ENCODE data around the gene SMG6. TPM values are rescaled to one million over a fixed set of nuclear protein-coding genes. Genes with fewer than 3 reads are reported as not detected.

SMG6 gene
- polyA plus RNA-seq, 1 of the 3 experiments (the other 2 are of a cell fraction): 15.7 TPM

- H3K9ac ChIP-seq: no peak overlapping the region
- H3K27me3 ChIP-seq (ENCODE audit: insufficient read depth): no peaks in the 10 kb centered on the region
- H3K4me1 ChIP-seq (ENCODE audit: control insufficient read depth in 1 of 2, insufficient read depth in 2 of 2, low read depth in 1 of 2, low read length in 1 of 2): peaks cover 5 to 11% of the 10 kb centered on the region in 2 experiments; a peak in 2 of 4 replicates
- no peak overlapping the region for H3K27ac ChIP-seq (ENCODE audit: low read depth in 2 of 2, low read length in 1 of 2)
- no peak overlapping the region for H2AFZ ChIP-seq (ENCODE audit: low read depth)
- TF ChIP-seq RFX5 (IDR thresholded peaks at IDR 0.05; ENCODE audit: low read length) (no peak), NFIC (IDR thresholded peaks at IDR 0.05; ENCODE audit: borderline replicate concordance) (no peak), MAX (IDR thresholded peaks at IDR 0.05; ENCODE audit: low read depth) (no peak), ELF1 (IDR thresholded peaks at IDR 0.05) (no peak)
- peaks cover 10% of the 10 kb centered on the region for H3F3A ChIP-seq (replicated peaks; ENCODE audit: insufficient read depth)
- H3K9me3 ChIP-seq: no peaks in the 10 kb centered on the region
- H3K36me3 ChIP-seq (replicated peaks in 1 of 2; ENCODE audit: control insufficient read depth in 1 of 2, insufficient read depth in 2 of 2, low read length in 1 of 2): peaks cover 9 to 29% of the 10 kb centered on the region in 2 experiments
- H3K4me2 ChIP-seq: no peak overlapping the region
- no peaks in the 10 kb centered on the region for H3K9me2 ChIP-seq
- peaks cover 42% of the 10 kb centered on the region; the same call in 1 of the 2 replicates for H3K79me2 ChIP-seq (ENCODE audit: insufficient read depth)
- 61% methylated on average over 4 of the region's 5 CpGs for WGBS (ENCODE audit: low lambda C conversion rate)
- CTCF ChIA-PET: no interaction called here
- H4K20me1 ChIP-seq (ENCODE audit: insufficient read depth): peaks cover 20% of the 10 kb centered on the region
- POLR2A ChIA-PET: no interaction called here
- no peak for DNase-seq
- no peak overlapping the region for H3K4me3 ChIP-seq (ENCODE audit: low read depth in 2 of 2, low read length in 1 of 2)
Measured at GRCh38 chr17:2343421-2343820, 39.8 kb upstream of the SMG6 start.

GRCh38 chr17:2338315-2338657, 34.7 kb upstream of the SMG6 start:
- peak overlapping the region; percentile 93 for H3K4me2 ChIP-seq
- H3K4me3 ChIP-seq (ENCODE audit: low read depth in 2 of 2, low read length in 1 of 2): peak overlapping the region; percentile 98 to 99
- H3K27ac ChIP-seq (ENCODE audit: low read depth in 2 of 2, low read length in 1 of 2): peak overlapping the region in 1 of 2 experiments; percentile 75; a peak in 2 of 4 replicates
- no peaks in the 10 kb centered on the region for H3K9me2 ChIP-seq
- H3K36me3 ChIP-seq (replicated peaks in 1 of 2; ENCODE audit: control insufficient read depth in 1 of 2, insufficient read depth in 2 of 2, low read length in 1 of 2): peaks cover 24 to 29% of the 10 kb centered on the region in 2 experiments
- H3F3A ChIP-seq (replicated peaks; ENCODE audit: insufficient read depth): peaks cover 4% of the 10 kb centered on the region
- peak overlapping the region; percentile 97; the same call in 1 of the 2 replicates for H3K9ac ChIP-seq
- CTCF ChIA-PET: interaction anchor here (0.8 to 3.2 kb wide), 4 partner anchors 13 to 78 kb away, joined by 3 to 29 read pairs (median 8); partner anchors contain the start of genes SMG6 and SRR
- peak overlapping the region; percentile 75; the same call in 1 of the 2 replicates for H2AFZ ChIP-seq (ENCODE audit: low read depth)
- POLR2A ChIA-PET: interaction anchor here (0.7 to 2.6 kb wide), 4 partner anchors 17 to 75 kb away, joined by 3 to 16 read pairs (median 3); partner anchors contain the start of genes SMG6 and SRR
- peaks cover 20% of the 10 kb centered on the region for H4K20me1 ChIP-seq (ENCODE audit: insufficient read depth)
- WGBS (ENCODE audit: low lambda C conversion rate): 20% methylated on average over 4 of the region's 5 CpGs
- DNase-seq: no peak
- H3K79me2 ChIP-seq (ENCODE audit: insufficient read depth): peaks cover 83% of the 10 kb centered on the region
- TF ChIP-seq MEF2A (IDR thresholded peaks at IDR 0.05; ENCODE audit: borderline replicate concordance, low read depth) (no peak), FOSL2 (IDR thresholded peaks at IDR 0.05; ENCODE audit: borderline replicate concordance, low read depth) (peak; percentile 28; the same call in 1 of the 2 replicates)
- H3K9me3 ChIP-seq: no peaks in the 10 kb centered on the region
- peaks cover 6 to 17% of the 10 kb centered on the region in 2 experiments; a peak in 3 of 4 replicates for H3K4me1 ChIP-seq (ENCODE audit: control insufficient read depth in 1 of 2, insufficient read depth in 2 of 2, low read depth in 1 of 2, low read length in 1 of 2)
- H3K27me3 ChIP-seq (ENCODE audit: insufficient read depth): no peaks in the 10 kb centered on the region

- H2AFZ ChIP-seq (ENCODE audit: low read depth): peak overlapping the region; percentile 75; the same call in 1 of the 2 replicates
- H3K36me3 ChIP-seq (replicated peaks in 1 of 2; ENCODE audit: control insufficient read depth in 1 of 2, insufficient read depth in 2 of 2, low read length in 1 of 2): peaks cover 30 to 34% of the 10 kb centered on the region in 2 experiments
- no peaks in the 10 kb centered on the region for H3K9me3 ChIP-seq
- peaks cover 20% of the 10 kb centered on the region for H4K20me1 ChIP-seq (ENCODE audit: insufficient read depth)
- peaks cover 88% of the 10 kb centered on the region for H3K79me2 ChIP-seq (ENCODE audit: insufficient read depth)
- no peaks in the 10 kb centered on the region for H3K9me2 ChIP-seq
- peak overlapping the region; percentile 75 to 94 for H3K27ac ChIP-seq (ENCODE audit: low read depth in 2 of 2, low read length in 1 of 2)
- peaks cover 4% of the 10 kb centered on the region for H3F3A ChIP-seq (replicated peaks; ENCODE audit: insufficient read depth)
- peak; percentile 94 for DNase-seq
- peak overlapping the region; percentile 98 to 99 for H3K4me3 ChIP-seq (ENCODE audit: low read depth in 2 of 2, low read length in 1 of 2)
- ChIA-PET CTCF (interaction anchor here (0.7 to 3.2 kb wide), 6 partner anchors 12 to 78 kb away, joined by 3 to 29 read pairs (median 3); partner anchors contain the start of genes SMG6 and SRR), POLR2A (interaction anchor here (0.7 to 2.6 kb wide), 4 partner anchors 17 to 75 kb away, joined by 3 to 16 read pairs (median 3); partner anchors contain the start of genes SMG6 and SRR)
- peaks cover 6 to 17% of the 10 kb centered on the region in 2 experiments; a peak in 3 of 4 replicates for H3K4me1 ChIP-seq (ENCODE audit: control insufficient read depth in 1 of 2, insufficient read depth in 2 of 2, low read depth in 1 of 2, low read length in 1 of 2)
- H3K27me3 ChIP-seq (ENCODE audit: insufficient read depth): no peaks in the 10 kb centered on the region
- H3K4me2 ChIP-seq: peak overlapping the region; percentile 93
- peak overlapping the region; percentile 97 for H3K9ac ChIP-seq
- 4% methylated on average over 26 of the region's 92 CpGs for WGBS (ENCODE audit: low lambda C conversion rate)
- no peak; the same call in 1 of the 2 replicates for TF ChIP-seq MAX (IDR thresholded peaks at IDR 0.05; ENCODE audit: low read depth)
- no peak for TF ChIP-seq REST (IDR thresholded peaks at IDR 0.05; ENCODE audit: low read depth, low read length)
- TF ChIP-seq POLR2AphosphoS5 (IDR thresholded peaks at IDR 0.05; ENCODE audit: low read depth, low read length): no peak
- TF ChIP-seq MEF2A (IDR thresholded peaks at IDR 0.05; ENCODE audit: borderline replicate concordance, low read depth): no peak
- TF ChIP-seq JUND (IDR thresholded peaks at IDR 0.05): no peak
- TF ChIP-seq SIN3A (IDR thresholded peaks at IDR 0.05; ENCODE audit: borderline replicate concordance, low read depth, low read length): peak; percentile 18; the same call in 1 of the 2 replicates
- TF ChIP-seq SMC3 (IDR thresholded peaks at IDR 0.05; ENCODE audit: low read depth, low read length): no peak
- TF ChIP-seq USF1 (IDR thresholded peaks at IDR 0.05; ENCODE audit: borderline replicate concordance, low read depth): no peak
- TF ChIP-seq NFIC (IDR thresholded peaks at IDR 0.05; ENCODE audit: borderline replicate concordance): no peak
- TF ChIP-seq NRF1 (IDR thresholded peaks at IDR 0.05; ENCODE audit: low read depth, low read length): no peak
- TF ChIP-seq YY1 (IDR thresholded peaks at IDR 0.05; ENCODE audit: low read depth): no peak
- no peak for TF ChIP-seq ELF1 (IDR thresholded peaks at IDR 0.05)
- TF ChIP-seq RCOR1 (IDR thresholded peaks at IDR 0.05; ENCODE audit: low read length): no peak
Measured at GRCh38 chr17:2337544-2338314, 34.1 kb upstream of the SMG6 start.
